Measurements from ENCODE around the gene ADIPOQ. TPM values are rescaled to one million over a fixed set of nuclear protein-coding genes. Genes with fewer than 3 reads are reported as not detected.
"Not testable (repeated sequence)": the region's sequence is repeated elsewhere in the genome, so short reads cannot be mapped to it uniquely, and the experiment has no call there.

ADIPOQ gene
- total and polyA plus RNA-seq, 2 experiments from 2014 or later = not detected

DNA sequence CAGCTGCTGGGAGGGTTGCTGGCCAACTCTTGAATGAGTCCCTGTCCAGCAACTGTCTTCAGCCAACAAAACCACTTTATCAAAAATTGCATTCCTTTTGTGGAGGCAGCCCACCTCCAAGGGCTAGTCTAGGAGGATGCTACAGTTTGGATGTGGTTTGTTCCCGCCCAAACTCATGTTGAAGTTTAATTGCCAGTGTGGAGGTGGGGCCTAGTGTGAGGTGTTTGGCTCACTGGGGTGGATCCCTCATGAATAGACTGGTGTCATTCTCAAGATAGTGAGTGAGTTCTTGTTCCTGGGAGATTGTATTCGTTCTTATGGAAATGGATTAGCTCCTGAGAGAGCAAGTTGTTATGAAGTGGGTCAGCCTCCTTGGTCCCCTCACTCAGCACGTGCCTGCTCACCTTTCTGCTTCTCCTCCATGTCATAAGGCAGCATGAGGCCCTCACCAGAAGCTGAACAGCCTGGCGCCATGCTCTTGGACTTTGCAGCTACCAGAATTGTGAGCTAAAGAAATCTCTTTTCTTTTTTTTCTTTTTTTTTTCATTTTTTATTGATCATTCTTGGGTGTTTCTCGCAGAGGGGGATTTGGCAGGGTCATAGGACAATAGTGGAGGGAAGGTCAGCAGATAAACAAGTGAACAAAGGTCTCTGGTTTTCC, 32.0 kb upstream of the ADIPOQ start:
- Histone ChIP-seq H3K27ac (no peak overlapping the region), H3K36me3 (replicated peaks; ENCODE audit: insufficient read depth, low read depth) (no peaks in the 10 kb centered on the region), H3K4me2 (no peak overlapping the region), H3K9me2 (replicated peaks; ENCODE audit: insufficient read depth) (no peaks in the 10 kb centered on the region), H2AFZ (no peak overlapping the region), H3K9me3 (ENCODE audit: low read depth) (no peaks in the 10 kb centered on the region), H4K20me1 (ENCODE audit: insufficient read depth, poor library complexity, severe bottlenecking) (no peaks in the 10 kb centered on the region), H3K4me1 (ENCODE audit: insufficient read depth) (peaks cover 11% of the 10 kb centered on the region), H3K4me3 (no peak overlapping the region), H3K79me2 (peaks cover 7% of the 10 kb centered on the region), H3K27me3 (no peaks in the 10 kb centered on the region)
- 85% methylated on average over 5 of the region's 5 CpGs for WGBS (ENCODE audit: low lambda C conversion rate, missing lambda C conversion rate)
- DNase-seq (ENCODE audit: low spot score) = no peak
- no peak for TF ChIP-seq EZH2phosphoT487 (IDR thresholded peaks at IDR 0.05; ENCODE audit: low read depth, severe bottlenecking, unreplicated experiment)
- TF ChIP-seq EZH2 (IDR thresholded peaks at IDR 0.05; ENCODE audit: borderline replicate concordance) = no peak
- TF ChIP-seq, protein P1, sequence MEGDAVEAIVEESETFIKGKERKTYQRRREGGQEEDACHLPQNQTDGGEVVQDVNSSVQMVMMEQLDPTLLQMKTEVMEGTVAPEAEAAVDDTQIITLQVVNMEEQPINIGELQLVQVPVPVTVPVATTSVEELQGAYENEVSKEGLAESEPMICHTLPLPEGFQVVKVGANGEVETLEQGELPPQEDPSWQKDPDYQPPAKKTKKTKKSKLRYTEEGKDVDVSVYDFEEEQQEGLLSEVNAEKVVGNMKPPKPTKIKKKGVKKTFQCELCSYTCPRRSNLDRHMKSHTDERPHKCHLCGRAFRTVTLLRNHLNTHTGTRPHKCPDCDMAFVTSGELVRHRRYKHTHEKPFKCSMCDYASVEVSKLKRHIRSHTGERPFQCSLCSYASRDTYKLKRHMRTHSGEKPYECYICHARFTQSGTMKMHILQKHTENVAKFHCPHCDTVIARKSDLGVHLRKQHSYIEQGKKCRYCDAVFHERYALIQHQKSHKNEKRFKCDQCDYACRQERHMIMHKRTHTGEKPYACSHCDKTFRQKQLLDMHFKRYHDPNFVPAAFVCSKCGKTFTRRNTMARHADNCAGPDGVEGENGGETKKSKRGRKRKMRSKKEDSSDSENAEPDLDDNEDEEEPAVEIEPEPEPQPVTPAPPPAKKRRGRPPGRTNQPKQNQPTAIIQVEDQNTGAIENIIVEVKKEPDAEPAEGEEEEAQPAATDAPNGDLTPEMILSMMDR (IDR thresholded peaks at IDR 0.05; ENCODE audit: poor library complexity) = no peak

DNA sequence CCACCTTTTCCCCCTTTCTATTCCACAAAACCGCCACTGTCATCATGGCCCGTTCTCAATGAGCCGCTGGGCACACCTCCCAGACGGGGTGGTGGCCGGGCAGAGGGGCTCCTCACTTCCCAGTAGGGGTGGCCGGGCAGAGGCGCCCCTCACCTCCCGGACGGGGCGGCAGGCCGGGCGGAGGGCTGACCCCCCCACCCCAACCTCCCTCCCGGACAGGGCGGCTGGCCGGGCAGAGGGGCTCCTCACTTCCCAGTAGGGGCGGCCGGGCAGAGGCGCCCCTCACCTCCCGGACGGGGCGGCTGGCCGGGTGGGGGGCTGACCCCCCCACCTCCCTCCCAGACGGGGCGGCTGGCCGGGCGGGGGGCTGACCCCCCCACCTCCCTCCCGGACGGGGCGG, 31.2 kb upstream of the ADIPOQ start:
- not testable (repeated sequence) for H3K79me2 ChIP-seq; H3K9me3 ChIP-seq (ENCODE audit: low read depth)

DNA sequence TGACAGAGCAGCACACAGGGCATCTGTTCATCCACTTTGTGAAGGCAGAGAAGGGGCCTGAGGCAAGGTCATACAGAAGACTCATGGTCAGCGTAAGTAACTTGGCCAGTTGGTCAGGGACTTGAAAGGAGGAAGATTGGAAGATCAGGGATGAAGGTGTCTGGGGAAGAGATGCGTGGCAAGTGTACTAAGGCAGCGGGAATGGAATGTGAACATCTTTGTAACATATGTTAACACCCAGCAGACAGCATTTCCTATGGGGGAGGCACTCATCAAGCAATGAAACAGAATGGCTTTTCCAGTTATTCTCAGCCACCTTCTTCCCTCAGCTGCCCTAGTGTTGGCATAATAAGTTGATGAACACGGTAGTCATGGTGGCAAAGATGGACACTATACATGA, 28.4 kb upstream of the ADIPOQ start:
- Histone ChIP-seq H3K27me3 (no peaks in the 10 kb centered on the region), H3K4me2 (no peak overlapping the region), H3K4me1 (ENCODE audit: insufficient read depth) (no peaks in the 10 kb centered on the region), H4K20me1 (ENCODE audit: insufficient read depth, poor library complexity, severe bottlenecking) (no peaks in the 10 kb centered on the region), H3K79me2 (no peaks in the 10 kb centered on the region), H3K4me3 (no peak overlapping the region), H3K9me3 (ENCODE audit: low read depth) (no peaks in the 10 kb centered on the region), H3K27ac (no peak overlapping the region), H2AFZ (no peak overlapping the region), H3K9me2 (replicated peaks; ENCODE audit: insufficient read depth) (no peaks in the 10 kb centered on the region), H3K36me3 (replicated peaks; ENCODE audit: insufficient read depth, low read depth) (no peaks in the 10 kb centered on the region)
- TF ChIP-seq, protein P1 (IDR thresholded peaks at IDR 0.05; ENCODE audit: poor library complexity) = no peak
- TF ChIP-seq EZH2phosphoT487 (IDR thresholded peaks at IDR 0.05; ENCODE audit: low read depth, severe bottlenecking, unreplicated experiment) (no peak), EZH2 (IDR thresholded peaks at IDR 0.05; ENCODE audit: borderline replicate concordance) (no peak)
- no peak for DNase-seq (ENCODE audit: low spot score)
- 79% methylated on average over 4 of the region's 4 CpGs for WGBS (ENCODE audit: low lambda C conversion rate, missing lambda C conversion rate)

More for the DNA sequence above, 31.2 kb upstream of the ADIPOQ start:
- not testable (repeated sequence) for H3K36me3 ChIP-seq (replicated peaks; ENCODE audit: insufficient read depth, low read depth); H2AFZ ChIP-seq; H3K4me2 ChIP-seq; H3K9me2 ChIP-seq (replicated peaks; ENCODE audit: insufficient read depth); H3K4me1 ChIP-seq (ENCODE audit: insufficient read depth); H3K4me3 ChIP-seq; H3K27me3 ChIP-seq; DNase-seq (ENCODE audit: low spot score); H4K20me1 ChIP-seq (ENCODE audit: insufficient read depth, poor library complexity, severe bottlenecking); H3K27ac ChIP-seq
- 80% methylated on average over 1 of the region's 29 CpGs for WGBS (ENCODE audit: low lambda C conversion rate, missing lambda C conversion rate)

DNA sequence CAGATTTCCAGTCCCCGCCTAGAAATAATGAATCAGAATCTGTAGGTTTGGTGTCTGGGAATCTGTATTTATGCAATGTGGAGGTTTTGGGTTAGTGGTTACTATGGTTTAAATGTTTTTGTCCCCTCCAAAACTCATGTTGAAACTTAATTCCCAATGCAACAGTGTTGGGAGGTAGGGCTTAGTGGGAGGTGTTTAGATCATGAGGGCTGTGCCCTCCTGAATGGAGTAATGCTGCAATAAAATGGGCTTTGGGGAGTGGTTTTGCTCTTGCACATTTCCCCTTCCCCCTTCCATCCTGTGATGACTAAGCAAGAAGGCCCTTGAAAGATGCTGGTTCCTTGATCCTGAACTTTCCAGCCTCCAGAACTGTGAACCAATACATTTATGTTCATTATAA, 27.1 kb upstream of the ADIPOQ start:
- Histone ChIP-seq H3K4me1 (ENCODE audit: insufficient read depth) (no peaks in the 10 kb centered on the region), H2AFZ (no peak overlapping the region), H3K9me2 (replicated peaks; ENCODE audit: insufficient read depth) (no peaks in the 10 kb centered on the region), H3K9me3 (ENCODE audit: low read depth) (no peaks in the 10 kb centered on the region), H4K20me1 (ENCODE audit: insufficient read depth, poor library complexity, severe bottlenecking) (no peaks in the 10 kb centered on the region), H3K79me2 (no peaks in the 10 kb centered on the region), H3K4me3 (no peak overlapping the region), H3K4me2 (no peak overlapping the region), H3K27me3 (no peaks in the 10 kb centered on the region), H3K36me3 (replicated peaks; ENCODE audit: insufficient read depth, low read depth) (no peaks in the 10 kb centered on the region), H3K27ac (no peak overlapping the region)
- no peak for DNase-seq (ENCODE audit: low spot score)
- TF ChIP-seq EZH2phosphoT487 (IDR thresholded peaks at IDR 0.05; ENCODE audit: low read depth, severe bottlenecking, unreplicated experiment) (no peak), EZH2 (IDR thresholded peaks at IDR 0.05; ENCODE audit: borderline replicate concordance) (no peak)
- TF ChIP-seq, protein P1 (IDR thresholded peaks at IDR 0.05; ENCODE audit: poor library complexity) = no peak
- 89% methylated on average over 1 of the region's 1 CpG for WGBS (ENCODE audit: low lambda C conversion rate, missing lambda C conversion rate)

Measured in hepatocyte (in vitro differentiated cells).